ENCODE data around the gene PAPPA2. TPM values are rescaled to one million over a fixed set of nuclear protein-coding genes. Genes with fewer than 3 reads are reported as not detected.

Gene PAPPA2
- total and polyA plus RNA-seq, 12 donors: 0.06 to 1.3 (median 0.29) TPM

DNA sequence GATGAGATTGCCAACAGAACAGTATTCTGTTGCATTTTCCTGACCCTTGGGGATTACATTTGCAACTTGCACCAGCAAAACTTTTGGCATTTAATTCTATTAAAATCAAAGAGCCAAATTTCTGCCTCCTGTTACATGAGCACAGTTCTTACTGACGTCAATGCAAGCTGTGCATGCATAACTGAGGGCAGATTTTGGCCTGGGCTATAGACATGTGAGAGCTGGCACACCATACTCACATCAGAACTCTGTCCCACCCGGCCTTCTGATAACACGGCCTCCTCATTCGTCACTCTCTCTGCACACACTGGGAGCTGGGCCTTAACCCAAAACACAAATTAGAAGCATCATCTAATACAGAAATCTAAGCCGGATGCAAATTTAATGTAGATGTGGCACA, 31.5 kb downstream of the PAPPA2 start:
- H3K4me3 ChIP-seq: no peak overlapping the region
- intact Hi-C loops (cut with DNase I): loop anchor here in 1 of 10 donors (10.0 kb wide), 1 partner anchor 60 kb away; no protein-coding TSS in a partner anchor
- 34 to 36% methylated on average over 5 of the region's 5 CpGs for WGBS, 2 donors
- H3K36me3 ChIP-seq: no peaks in the 10 kb centered on the region
- H3K27me3 ChIP-seq: no peaks in the 10 kb centered on the region
- DNase-seq: peak; percentile 27 to 59
- TF ChIP-seq, protein P1, sequence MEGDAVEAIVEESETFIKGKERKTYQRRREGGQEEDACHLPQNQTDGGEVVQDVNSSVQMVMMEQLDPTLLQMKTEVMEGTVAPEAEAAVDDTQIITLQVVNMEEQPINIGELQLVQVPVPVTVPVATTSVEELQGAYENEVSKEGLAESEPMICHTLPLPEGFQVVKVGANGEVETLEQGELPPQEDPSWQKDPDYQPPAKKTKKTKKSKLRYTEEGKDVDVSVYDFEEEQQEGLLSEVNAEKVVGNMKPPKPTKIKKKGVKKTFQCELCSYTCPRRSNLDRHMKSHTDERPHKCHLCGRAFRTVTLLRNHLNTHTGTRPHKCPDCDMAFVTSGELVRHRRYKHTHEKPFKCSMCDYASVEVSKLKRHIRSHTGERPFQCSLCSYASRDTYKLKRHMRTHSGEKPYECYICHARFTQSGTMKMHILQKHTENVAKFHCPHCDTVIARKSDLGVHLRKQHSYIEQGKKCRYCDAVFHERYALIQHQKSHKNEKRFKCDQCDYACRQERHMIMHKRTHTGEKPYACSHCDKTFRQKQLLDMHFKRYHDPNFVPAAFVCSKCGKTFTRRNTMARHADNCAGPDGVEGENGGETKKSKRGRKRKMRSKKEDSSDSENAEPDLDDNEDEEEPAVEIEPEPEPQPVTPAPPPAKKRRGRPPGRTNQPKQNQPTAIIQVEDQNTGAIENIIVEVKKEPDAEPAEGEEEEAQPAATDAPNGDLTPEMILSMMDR (IDR thresholded peaks at IDR 0.05): no peak
- H3K27ac ChIP-seq: peak overlapping the region in 5 of 10 donors; percentile 24 to 65 (median 42)
- H3K4me1 ChIP-seq: peaks cover 0 to 7% (median 0%) of the 10 kb centered on the region in 9 donors
- peak; percentile 34 to 99 (median 96) for ATAC-seq
- H3K9me3 ChIP-seq: no peaks in the 10 kb centered on the region

DNA sequence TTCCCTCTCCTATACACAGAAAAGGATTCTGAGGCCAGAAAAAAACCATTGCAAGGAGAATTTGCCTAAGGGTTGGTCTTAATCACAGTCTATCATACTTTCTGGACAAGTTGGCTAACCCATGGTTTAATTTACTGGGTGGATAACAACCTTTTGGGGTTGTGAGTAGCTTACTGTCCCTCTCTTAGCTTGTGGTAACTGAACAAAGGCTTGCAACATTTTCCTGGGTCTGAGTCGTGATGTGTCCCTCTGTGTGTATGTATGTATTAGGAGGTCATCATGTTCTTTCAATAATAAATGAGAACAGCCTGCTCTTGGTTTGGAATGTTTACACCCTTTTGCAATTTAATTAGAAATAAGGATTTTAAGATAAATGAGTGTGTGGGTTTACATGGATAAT, 36.7 kb downstream of the PAPPA2 start:
- Histone ChIP-seq H3K4me1 (no peaks in the 10 kb centered on the region), H3K27ac (no peak overlapping the region), H3K36me3 (no peaks in the 10 kb centered on the region), H3K4me3 (no peak overlapping the region), H3K9me3 (no peaks in the 10 kb centered on the region), H3K27me3 (no peaks in the 10 kb centered on the region)
- ATAC-seq (no peak), DNase-seq (no peak)
- WGBS, 2 donors: 55 to 59% methylated on average over 1 of the region's 1 CpG
- TF ChIP-seq, protein P1 (IDR thresholded peaks at IDR 0.05): no peak
- intact Hi-C loops (cut with DNase I): loop anchor here in 1 of 10 donors (10.0 kb wide), 1 partner anchor 65 kb away; no protein-coding TSS in a partner anchor

DNA sequence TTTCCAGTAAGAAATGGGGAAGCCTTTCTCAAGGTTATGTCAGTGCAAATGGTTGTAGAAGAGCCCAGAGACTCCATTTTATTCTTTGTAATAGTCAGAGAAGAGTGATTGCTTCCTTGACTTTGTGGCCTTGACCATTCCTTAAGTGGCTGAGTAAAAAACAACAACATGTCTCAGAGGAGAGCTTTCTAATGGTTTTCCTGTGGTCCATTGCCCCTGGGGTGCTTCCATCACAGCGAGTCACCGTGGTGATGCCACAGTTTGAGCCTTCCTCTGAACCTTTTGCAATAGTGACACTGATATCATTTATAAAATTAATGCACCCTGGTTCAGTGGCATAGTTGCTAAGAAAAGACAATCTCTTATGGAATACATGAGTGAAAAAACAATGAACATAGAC, 38.6 kb downstream of the PAPPA2 start:
- H3K36me3 ChIP-seq: no peaks in the 10 kb centered on the region
- no peaks in the 10 kb centered on the region for H3K4me1 ChIP-seq
- TF ChIP-seq, protein P1 (IDR thresholded peaks at IDR 0.05): no peak
- DNase-seq (no peak), ATAC-seq (no peak)
- H3K27me3 ChIP-seq: no peaks in the 10 kb centered on the region
- no peaks in the 10 kb centered on the region for H3K9me3 ChIP-seq
- no peak overlapping the region for H3K4me3 ChIP-seq
- H3K27ac ChIP-seq: no peak overlapping the region
- intact Hi-C loops (cut with DNase I): no loop called here
- WGBS, 2 donors: 54% methylated on average over 2 of the region's 2 CpGs

DNA sequence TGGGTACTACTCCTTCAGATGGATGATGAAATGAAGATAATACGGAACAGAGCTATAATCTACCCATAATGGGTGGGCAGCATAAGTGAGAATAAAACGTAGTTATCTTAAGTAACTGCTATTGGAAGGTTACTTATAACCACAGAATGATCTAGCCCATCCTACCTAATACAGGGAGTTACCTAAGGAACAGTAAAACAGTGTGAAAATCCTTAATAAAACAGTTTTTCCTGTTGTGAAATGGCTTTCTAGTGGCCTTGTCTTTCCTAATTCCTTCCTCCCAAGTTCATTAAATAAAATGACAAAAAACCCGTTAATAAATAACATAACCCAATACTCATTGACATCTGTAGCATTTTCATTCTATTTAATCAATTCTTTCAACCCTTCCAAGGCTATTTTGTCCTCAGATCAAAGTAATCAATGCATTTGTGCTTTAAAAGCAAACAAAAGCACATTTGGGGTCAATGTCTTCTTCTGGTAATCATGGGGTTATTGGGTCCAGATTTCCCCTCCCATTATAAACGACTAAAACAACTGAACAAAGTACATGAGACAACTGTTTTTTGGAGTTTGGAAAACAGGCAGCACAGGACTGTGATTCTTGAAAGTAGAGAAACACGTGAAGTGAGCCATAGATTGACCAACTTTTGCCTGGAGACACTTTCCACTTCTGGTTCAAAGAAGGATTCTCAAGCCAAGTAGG, 42.0 kb downstream of the PAPPA2 start:
- no peak for ATAC-seq
- DNase-seq: no peak
- 62 to 66% methylated on average over 5 of the region's 5 CpGs for WGBS, 2 donors
- Histone ChIP-seq H3K9me3 (no peaks in the 10 kb centered on the region), H3K27ac (no peak overlapping the region), H3K36me3 (no peaks in the 10 kb centered on the region), H3K4me3 (no peak overlapping the region), H3K27me3 (peaks cover 0 to 3% (median 0%) of the 10 kb centered on the region in 7 donors), H3K4me1 (no peaks in the 10 kb centered on the region)
- intact Hi-C loops (cut with DNase I): no loop called here
- TF ChIP-seq, protein P1 (IDR thresholded peaks at IDR 0.05): no peak
